ENCODE measurements around the gene GLIPR2.
A peak's percentile ranks its signal among the peaks of the same experiment; 100 is the strongest.
"Not testable (repeated sequence)": the region's sequence is repeated elsewhere in the genome, so short reads cannot be mapped to it uniquely, and the experiment has no call there.

GLIPR2 gene

GRCh38 chr9:36164989-36165388 is 28.5 kb downstream of the GLIPR2 start:
- Histone ChIP-seq H3K4me1 (ENCODE audit: control insufficient read depth, insufficient read depth, low read length) (peaks cover 25% of the 10 kb centered on the region), H3K9ac (ENCODE audit: low read depth, low read length) (no peak overlapping the region), H3K27me3 (ENCODE audit: control insufficient read depth, insufficient read depth, low read length) (no peaks in the 10 kb centered on the region), H3K9me3 (ENCODE audit: control insufficient read depth, insufficient read depth, low read length) (no peaks in the 10 kb centered on the region), H3K27ac (ENCODE audit: low read depth, low read length) (no peak overlapping the region), H3K36me3 (ENCODE audit: control insufficient read depth, insufficient read depth, low read length) (no peaks in the 10 kb centered on the region), H3K4me3 (ENCODE audit: low read depth, low read length) (no peak overlapping the region)

- peaks cover 25% of the 10 kb centered on the region for H3K4me1 ChIP-seq (ENCODE audit: control insufficient read depth, insufficient read depth, low read length)
- no peak overlapping the region for H3K4me3 ChIP-seq (ENCODE audit: low read depth, low read length)
- no peaks in the 10 kb centered on the region for H3K36me3 ChIP-seq (ENCODE audit: control insufficient read depth, insufficient read depth, low read length)
- H3K9ac ChIP-seq (ENCODE audit: low read depth, low read length) = no peak overlapping the region
- H3K27me3 ChIP-seq (ENCODE audit: control insufficient read depth, insufficient read depth, low read length) = no peaks in the 10 kb centered on the region
- no peak overlapping the region for H3K27ac ChIP-seq (ENCODE audit: low read depth, low read length)
- H3K9me3 ChIP-seq (ENCODE audit: control insufficient read depth, insufficient read depth, low read length) = no peaks in the 10 kb centered on the region
Measured at GRCh38 chr9:36165826-36166167, 29.3 kb downstream of the GLIPR2 start.

GRCh38 chr9:36166168-36166927 is 29.8 kb downstream of the GLIPR2 start:
- no peaks in the 10 kb centered on the region for H3K9me3 ChIP-seq (ENCODE audit: control insufficient read depth, insufficient read depth, low read length)
- H3K4me3 ChIP-seq (ENCODE audit: low read depth, low read length) = peak overlapping the region; percentile 65
- no peak overlapping the region for H3K27ac ChIP-seq (ENCODE audit: low read depth, low read length)
- H3K9ac ChIP-seq (ENCODE audit: low read depth, low read length) = 0 out of 2 replicates have a peak overlapping the region, but pooled peaks have one; percentile 18
- H3K27me3 ChIP-seq (ENCODE audit: control insufficient read depth, insufficient read depth, low read length) = no peaks in the 10 kb centered on the region
- no peaks in the 10 kb centered on the region for H3K36me3 ChIP-seq (ENCODE audit: control insufficient read depth, insufficient read depth, low read length)
- H3K4me1 ChIP-seq (ENCODE audit: control insufficient read depth, insufficient read depth, low read length) = peaks cover 25% of the 10 kb centered on the region

- Histone ChIP-seq H3K4me3 (ENCODE audit: low read depth, low read length) (no peak within 1 kb of the TSS), H3K36me3 (ENCODE audit: control insufficient read depth, insufficient read depth, low read length) (no peaks in the 10 kb centered on the region), H3K9me3 (ENCODE audit: control insufficient read depth, insufficient read depth, low read length) (no peaks in the 10 kb centered on the region), H3K27me3 (ENCODE audit: control insufficient read depth, insufficient read depth, low read length) (no peaks in the 10 kb centered on the region), H3K9ac (ENCODE audit: low read depth, low read length) (no peak within 1 kb of the TSS), H3K27ac (ENCODE audit: low read depth, low read length) (no peak within 1 kb of the TSS), H3K4me1 (ENCODE audit: control insufficient read depth, insufficient read depth, low read length) (peaks cover 4% of the 10 kb centered on the region; the same call in 1 of the 2 replicates)
Measured at GRCh38 chr9:36169166-36169565, 32.6 kb downstream of the GLIPR2 start, which contains the start of gene CCIN. CCIN (plus strand) TSS chr9:36169388; CDS start chr9:36169503, 115 bp downstream.

GRCh38 chr9:36169708-36170107 is 33.2 kb downstream of the GLIPR2 start:
- no peaks in the 10 kb centered on the region for H3K36me3 ChIP-seq (ENCODE audit: control insufficient read depth, insufficient read depth, low read length)
- H3K27me3 ChIP-seq (ENCODE audit: control insufficient read depth, insufficient read depth, low read length) = no peaks in the 10 kb centered on the region
- no peak overlapping the region for H3K9ac ChIP-seq (ENCODE audit: low read depth, low read length)
- H3K4me1 ChIP-seq (ENCODE audit: control insufficient read depth, insufficient read depth, low read length) = peaks cover 4% of the 10 kb centered on the region; the same call in 1 of the 2 replicates
- no peak overlapping the region for H3K27ac ChIP-seq (ENCODE audit: low read depth, low read length)
- no peak overlapping the region for H3K4me3 ChIP-seq (ENCODE audit: low read depth, low read length)
- H3K9me3 ChIP-seq (ENCODE audit: control insufficient read depth, insufficient read depth, low read length) = no peaks in the 10 kb centered on the region

GRCh38 chr9:36170531-36170930 is 34.0 kb downstream of the GLIPR2 start:
- Histone ChIP-seq H3K9me3 (ENCODE audit: control insufficient read depth, insufficient read depth, low read length) (no peaks in the 10 kb centered on the region), H3K9ac (ENCODE audit: low read depth, low read length) (no peak overlapping the region), H3K27ac (ENCODE audit: low read depth, low read length) (no peak overlapping the region), H3K36me3 (ENCODE audit: control insufficient read depth, insufficient read depth, low read length) (no peaks in the 10 kb centered on the region), H3K4me3 (ENCODE audit: low read depth, low read length) (no peak overlapping the region), H3K4me1 (ENCODE audit: control insufficient read depth, insufficient read depth, low read length) (no peaks in the 10 kb centered on the region), H3K27me3 (ENCODE audit: control insufficient read depth, insufficient read depth, low read length) (no peaks in the 10 kb centered on the region)

GRCh38 chr9:36173861-36174260 is 37.3 kb downstream of the GLIPR2 start:
- no peak overlapping the region for H3K4me3 ChIP-seq (ENCODE audit: low read depth, low read length)
- no peaks in the 10 kb centered on the region for H3K36me3 ChIP-seq (ENCODE audit: control insufficient read depth, insufficient read depth, low read length)
- no peak overlapping the region for H3K9ac ChIP-seq (ENCODE audit: low read depth, low read length)
- no peak overlapping the region for H3K27ac ChIP-seq (ENCODE audit: low read depth, low read length)
- no peaks in the 10 kb centered on the region for H3K4me1 ChIP-seq (ENCODE audit: control insufficient read depth, insufficient read depth, low read length)
- H3K9me3 ChIP-seq (ENCODE audit: control insufficient read depth, insufficient read depth, low read length) = no peaks in the 10 kb centered on the region
- no peaks in the 10 kb centered on the region for H3K27me3 ChIP-seq (ENCODE audit: control insufficient read depth, insufficient read depth, low read length)

- Histone ChIP-seq H3K27me3 (ENCODE audit: control insufficient read depth, insufficient read depth, low read length) (no peaks in the 10 kb centered on the region), H3K9ac (ENCODE audit: low read depth, low read length) (no peak overlapping the region), H3K4me3 (ENCODE audit: low read depth, low read length) (no peak overlapping the region), H3K4me1 (ENCODE audit: control insufficient read depth, insufficient read depth, low read length) (no peaks in the 10 kb centered on the region), H3K36me3 (ENCODE audit: control insufficient read depth, insufficient read depth, low read length) (no peaks in the 10 kb centered on the region), H3K27ac (ENCODE audit: low read depth, low read length) (no peak overlapping the region), H3K9me3 (ENCODE audit: control insufficient read depth, insufficient read depth, low read length) (no peaks in the 10 kb centered on the region)
Measured at GRCh38 chr9:36174271-36174670, 37.7 kb downstream of the GLIPR2 start.

- Histone ChIP-seq H3K9me3 (ENCODE audit: control insufficient read depth, insufficient read depth, low read length) (no peaks in the 10 kb centered on the region), H3K36me3 (ENCODE audit: control insufficient read depth, insufficient read depth, low read length) (no peaks in the 10 kb centered on the region), H3K4me3 (ENCODE audit: low read depth, low read length) (no peak overlapping the region), H3K27ac (ENCODE audit: low read depth, low read length) (no peak overlapping the region), H3K4me1 (ENCODE audit: control insufficient read depth, insufficient read depth, low read length) (no peaks in the 10 kb centered on the region), H3K9ac (ENCODE audit: low read depth, low read length) (no peak overlapping the region), H3K27me3 (ENCODE audit: control insufficient read depth, insufficient read depth, low read length) (no peaks in the 10 kb centered on the region)
Measured at GRCh38 chr9:36174731-36175130, 38.2 kb downstream of the GLIPR2 start.

- H3K4me3 ChIP-seq (ENCODE audit: low read depth, low read length); H3K9ac ChIP-seq (ENCODE audit: low read depth, low read length); H3K27ac ChIP-seq (ENCODE audit: low read depth, low read length); H3K4me1 ChIP-seq (ENCODE audit: control insufficient read depth, insufficient read depth, low read length); H3K27me3 ChIP-seq (ENCODE audit: control insufficient read depth, insufficient read depth, low read length); H3K9me3 ChIP-seq (ENCODE audit: control insufficient read depth, insufficient read depth, low read length); H3K36me3 ChIP-seq (ENCODE audit: control insufficient read depth, insufficient read depth, low read length): not testable (repeated sequence)
Measured at GRCh38 chr9:36175209-36175608, 38.7 kb downstream of the GLIPR2 start.

- H3K27me3 ChIP-seq (ENCODE audit: control insufficient read depth, insufficient read depth, low read length); H3K9ac ChIP-seq (ENCODE audit: low read depth, low read length); H3K27ac ChIP-seq (ENCODE audit: low read depth, low read length); H3K36me3 ChIP-seq (ENCODE audit: control insufficient read depth, insufficient read depth, low read length); H3K4me1 ChIP-seq (ENCODE audit: control insufficient read depth, insufficient read depth, low read length); H3K9me3 ChIP-seq (ENCODE audit: control insufficient read depth, insufficient read depth, low read length); H3K4me3 ChIP-seq (ENCODE audit: low read depth, low read length): not testable (repeated sequence)
Measured at GRCh38 chr9:36176496-36176895, 40.0 kb downstream of the GLIPR2 start.
